ENCODE data around the gene ZNF609.

ZNF609 gene

GRCh38 chr15:64610257-64610919 lies 150.0 kb downstream of the ZNF609 start:
- Histone ChIP-seq H3K27ac (ENCODE audit: low read depth, low read length) (no peak overlapping the region), H3K4me1 (ENCODE audit: control insufficient read depth, insufficient read depth, low read length) (0 out of 2 replicates have a peak, but pooled peaks cover 6% of the 10 kb centered on the region), H3K9ac (ENCODE audit: low read length) (no peak overlapping the region), H3K9me3 (ENCODE audit: control insufficient read depth, insufficient read depth, low read depth, low read length) (no peaks in the 10 kb centered on the region), H3K36me3 (ENCODE audit: control insufficient read depth, insufficient read depth, low read length) (no peaks in the 10 kb centered on the region), H3K4me3 (ENCODE audit: low read depth, low read length) (no peak overlapping the region), H3K27me3 (ENCODE audit: control insufficient read depth, insufficient read depth, low read length) (no peaks in the 10 kb centered on the region)

GRCh38 chr15:64611085-64611725 lies 150.8 kb downstream of the ZNF609 start:
- no peak overlapping the region for H3K9ac ChIP-seq (ENCODE audit: low read length)
- H3K36me3 ChIP-seq (ENCODE audit: control insufficient read depth, insufficient read depth, low read length) = no peaks in the 10 kb centered on the region
- H3K4me3 ChIP-seq (ENCODE audit: low read depth, low read length) = no peak overlapping the region
- H3K9me3 ChIP-seq (ENCODE audit: control insufficient read depth, insufficient read depth, low read depth, low read length) = no peaks in the 10 kb centered on the region
- H3K27me3 ChIP-seq (ENCODE audit: control insufficient read depth, insufficient read depth, low read length) = no peaks in the 10 kb centered on the region
- H3K27ac ChIP-seq (ENCODE audit: low read depth, low read length) = no peak overlapping the region
- 0 out of 2 replicates have a peak, but pooled peaks cover 6% of the 10 kb centered on the region for H3K4me1 ChIP-seq (ENCODE audit: control insufficient read depth, insufficient read depth, low read length)

- Histone ChIP-seq H3K27ac (ENCODE audit: low read depth, low read length) (no peak overlapping the region), H3K9ac (ENCODE audit: low read length) (no peak overlapping the region), H3K9me3 (ENCODE audit: control insufficient read depth, insufficient read depth, low read depth, low read length) (no peaks in the 10 kb centered on the region), H3K36me3 (ENCODE audit: control insufficient read depth, insufficient read depth, low read length) (no peaks in the 10 kb centered on the region), H3K4me3 (ENCODE audit: low read depth, low read length) (no peak overlapping the region), H3K27me3 (ENCODE audit: control insufficient read depth, insufficient read depth, low read length) (no peaks in the 10 kb centered on the region), H3K4me1 (ENCODE audit: control insufficient read depth, insufficient read depth, low read length) (peaks cover 26% of the 10 kb centered on the region)
These were observed 154.1 kb downstream of the ZNF609 start for GRCh38 chr15:64614519-64614918.

- H3K9me3 ChIP-seq (ENCODE audit: control insufficient read depth, insufficient read depth, low read depth, low read length) = no peaks in the 10 kb centered on the region
- no peak overlapping the region for H3K9ac ChIP-seq (ENCODE audit: low read length)
- no peak overlapping the region for H3K4me3 ChIP-seq (ENCODE audit: low read depth, low read length)
- peaks cover 27% of the 10 kb centered on the region for H3K4me1 ChIP-seq (ENCODE audit: control insufficient read depth, insufficient read depth, low read length)
- H3K36me3 ChIP-seq (ENCODE audit: control insufficient read depth, insufficient read depth, low read length) = peaks cover 1% of the 10 kb centered on the region; the same call in 1 of the 2 replicates
- H3K27me3 ChIP-seq (ENCODE audit: control insufficient read depth, insufficient read depth, low read length) = no peaks in the 10 kb centered on the region
- H3K27ac ChIP-seq (ENCODE audit: low read depth, low read length) = no peak overlapping the region
These were observed 157.3 kb downstream of the ZNF609 start for GRCh38 chr15:64617727-64618126.

- H3K4me1 ChIP-seq (ENCODE audit: control insufficient read depth, insufficient read depth, low read length) = peaks cover 27% of the 10 kb centered on the region
- peak overlapping the region; percentile 10 for H3K9ac ChIP-seq (ENCODE audit: low read length)
- H3K27me3 ChIP-seq (ENCODE audit: control insufficient read depth, insufficient read depth, low read length) = no peaks in the 10 kb centered on the region
- no peaks in the 10 kb centered on the region for H3K9me3 ChIP-seq (ENCODE audit: control insufficient read depth, insufficient read depth, low read depth, low read length)
- peaks cover 6% of the 10 kb centered on the region; the same call in 1 of the 2 replicates for H3K36me3 ChIP-seq (ENCODE audit: control insufficient read depth, insufficient read depth, low read length)
- no peak overlapping the region for H3K4me3 ChIP-seq (ENCODE audit: low read depth, low read length)
- no peak overlapping the region for H3K27ac ChIP-seq (ENCODE audit: low read depth, low read length)
These were observed 157.8 kb downstream of the ZNF609 start for GRCh38 chr15:64618138-64618537.

GRCh38 chr15:64618540-64618939 lies 158.2 kb downstream of the ZNF609 start:
- Histone ChIP-seq H3K36me3 (ENCODE audit: control insufficient read depth, insufficient read depth, low read length) (peaks cover 10% of the 10 kb centered on the region; the same call in 1 of the 2 replicates), H3K9me3 (ENCODE audit: control insufficient read depth, insufficient read depth, low read depth, low read length) (no peaks in the 10 kb centered on the region), H3K27ac (ENCODE audit: low read depth, low read length) (no peak overlapping the region), H3K4me1 (ENCODE audit: control insufficient read depth, insufficient read depth, low read length) (peaks cover 27% of the 10 kb centered on the region), H3K4me3 (ENCODE audit: low read depth, low read length) (no peak overlapping the region), H3K9ac (ENCODE audit: low read length) (peak overlapping the region; percentile 15), H3K27me3 (ENCODE audit: control insufficient read depth, insufficient read depth, low read length) (no peaks in the 10 kb centered on the region)

GRCh38 chr15:64619880-64620839 lies 159.8 kb downstream of the ZNF609 start:
- peaks cover 27% of the 10 kb centered on the region for H3K4me1 ChIP-seq (ENCODE audit: control insufficient read depth, insufficient read depth, low read length)
- H3K27me3 ChIP-seq (ENCODE audit: control insufficient read depth, insufficient read depth, low read length) = no peaks in the 10 kb centered on the region
- H3K9me3 ChIP-seq (ENCODE audit: control insufficient read depth, insufficient read depth, low read depth, low read length) = no peaks in the 10 kb centered on the region
- H3K9ac ChIP-seq (ENCODE audit: low read length) = no peak overlapping the region
- H3K36me3 ChIP-seq (ENCODE audit: control insufficient read depth, insufficient read depth, low read length) = peaks cover 13% of the 10 kb centered on the region; the same call in 1 of the 2 replicates
- H3K4me3 ChIP-seq (ENCODE audit: low read depth, low read length) = no peak overlapping the region
- H3K27ac ChIP-seq (ENCODE audit: low read depth, low read length) = no peak overlapping the region

- H3K4me1 ChIP-seq (ENCODE audit: control insufficient read depth, insufficient read depth, low read length) = peaks cover 27% of the 10 kb centered on the region
These were observed 160.7 kb downstream of the ZNF609 start for GRCh38 chr15:64621056-64621455.

GRCh38 chr15:64622410-64623260 lies 162.3 kb downstream of the ZNF609 start:
- Histone ChIP-seq H3K4me3 (ENCODE audit: low read depth, low read length) (no peak overlapping the region), H3K4me1 (ENCODE audit: control insufficient read depth, insufficient read depth, low read length) (peaks cover 25% of the 10 kb centered on the region), H3K9ac (ENCODE audit: low read length) (no peak overlapping the region), H3K36me3 (ENCODE audit: control insufficient read depth, insufficient read depth, low read length) (peaks cover 13% of the 10 kb centered on the region; the same call in 1 of the 2 replicates), H3K9me3 (ENCODE audit: control insufficient read depth, insufficient read depth, low read depth, low read length) (no peaks in the 10 kb centered on the region), H3K27ac (ENCODE audit: low read depth, low read length) (no peak overlapping the region), H3K27me3 (ENCODE audit: control insufficient read depth, insufficient read depth, low read length) (no peaks in the 10 kb centered on the region)

More at GRCh38 chr15:64621056-64621455, 160.7 kb downstream of the ZNF609 start:
- H3K9me3 ChIP-seq (ENCODE audit: control insufficient read depth, insufficient read depth, low read depth, low read length) = no peaks in the 10 kb centered on the region
- no peak overlapping the region for H3K9ac ChIP-seq (ENCODE audit: low read length)
- no peak overlapping the region for H3K4me3 ChIP-seq (ENCODE audit: low read depth, low read length)
- H3K27ac ChIP-seq (ENCODE audit: low read depth, low read length) = no peak overlapping the region
- peaks cover 13% of the 10 kb centered on the region; the same call in 1 of the 2 replicates for H3K36me3 ChIP-seq (ENCODE audit: control insufficient read depth, insufficient read depth, low read length)
- no peaks in the 10 kb centered on the region for H3K27me3 ChIP-seq (ENCODE audit: control insufficient read depth, insufficient read depth, low read length)

GRCh38 chr15:64623347-64623996 lies 163.1 kb downstream of the ZNF609 start:
- Histone ChIP-seq H3K9ac (ENCODE audit: low read length) (no peak overlapping the region), H3K4me1 (ENCODE audit: control insufficient read depth, insufficient read depth, low read length) (peaks cover 17% of the 10 kb centered on the region), H3K27me3 (ENCODE audit: control insufficient read depth, insufficient read depth, low read length) (no peaks in the 10 kb centered on the region), H3K36me3 (ENCODE audit: control insufficient read depth, insufficient read depth, low read length) (peaks cover 13% of the 10 kb centered on the region; the same call in 1 of the 2 replicates), H3K4me3 (ENCODE audit: low read depth, low read length) (no peak overlapping the region), H3K9me3 (ENCODE audit: control insufficient read depth, insufficient read depth, low read depth, low read length) (no peaks in the 10 kb centered on the region), H3K27ac (ENCODE audit: low read depth, low read length) (no peak overlapping the region)

Data from HUES6 (cell line).